Hepatic stellate cell (primary cell): Measurements from ENCODE around the gene ACKR2.
A peak's percentile ranks its signal among the peaks of the same experiment; 100 is the strongest.
"Not testable (repeated sequence)": the region's sequence is repeated elsewhere in the genome, so short reads cannot be mapped to it uniquely, and the experiment has no call there.

Experiments
- DNase-seq: peaks from one replicate; pipeline ENCODE4 v3.0.0; 2011; ENCODE audit warnings: low spot score

Gene ACKR2

GRCh38 chr3:42801784-42802183 lies 7.5 kb upstream of the ACKR2 start:
- no peak for DNase-seq

DNA sequence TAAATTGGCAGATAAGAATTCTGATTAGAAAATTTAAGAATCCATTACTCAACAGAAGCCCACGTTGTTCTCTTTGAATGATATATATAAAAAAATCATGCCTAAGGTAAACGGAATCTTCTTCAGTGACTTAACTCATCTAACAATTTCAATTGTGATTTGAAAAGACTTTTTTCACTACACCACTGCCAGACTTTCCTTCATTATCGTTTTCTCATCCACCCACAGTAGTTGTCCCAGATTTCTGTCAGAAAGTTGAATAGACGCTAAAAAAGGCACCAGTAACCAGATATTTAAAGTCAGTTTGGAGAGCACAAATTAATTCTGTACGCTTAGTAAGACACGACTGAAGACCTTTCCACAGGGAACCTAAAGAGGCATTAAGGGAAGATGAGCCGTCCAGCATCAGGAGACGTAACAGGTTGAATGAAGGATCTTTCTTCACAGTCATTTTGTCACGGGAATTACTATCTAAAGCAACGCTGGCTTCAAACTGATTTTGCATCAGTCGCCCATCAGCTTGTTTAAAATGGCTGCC lies 6.3 kb upstream of the ACKR2 start:
- no peak for DNase-seq

DNA sequence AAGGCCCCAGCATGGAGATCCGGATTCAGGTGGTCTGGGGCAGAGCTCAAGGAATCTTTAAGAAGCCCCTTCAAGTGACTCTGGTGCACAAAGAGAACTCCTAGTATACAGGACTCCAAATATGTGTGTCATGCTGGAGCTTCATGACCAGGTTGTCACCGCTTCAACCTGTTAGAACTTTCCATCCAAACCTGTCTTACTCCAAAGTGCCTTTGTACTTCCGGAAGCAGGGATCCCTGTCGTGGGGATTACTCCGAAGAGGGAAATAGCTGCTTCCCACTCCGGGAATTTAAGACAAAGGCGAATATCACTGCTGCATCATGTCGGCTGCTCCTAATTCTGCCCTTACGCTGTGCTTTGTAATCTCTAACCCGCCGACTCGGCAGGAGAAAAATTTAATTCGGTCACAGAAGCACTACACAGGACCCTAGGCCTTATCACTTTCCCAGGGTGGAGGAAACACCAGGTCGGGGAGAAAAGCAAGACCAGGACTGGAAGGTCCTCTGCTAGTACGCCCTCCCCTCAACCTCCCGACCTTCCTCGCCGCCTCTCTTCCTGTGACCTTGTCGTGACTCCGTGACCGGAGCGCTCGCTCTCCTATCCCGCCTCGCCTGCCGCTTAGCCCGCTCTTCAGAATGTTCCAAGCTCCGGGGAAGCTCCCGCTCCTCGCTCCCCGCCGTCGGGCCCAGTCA lies 5.7 kb upstream of the ACKR2 start:
- peak; percentile 26 for DNase-seq

DNA sequence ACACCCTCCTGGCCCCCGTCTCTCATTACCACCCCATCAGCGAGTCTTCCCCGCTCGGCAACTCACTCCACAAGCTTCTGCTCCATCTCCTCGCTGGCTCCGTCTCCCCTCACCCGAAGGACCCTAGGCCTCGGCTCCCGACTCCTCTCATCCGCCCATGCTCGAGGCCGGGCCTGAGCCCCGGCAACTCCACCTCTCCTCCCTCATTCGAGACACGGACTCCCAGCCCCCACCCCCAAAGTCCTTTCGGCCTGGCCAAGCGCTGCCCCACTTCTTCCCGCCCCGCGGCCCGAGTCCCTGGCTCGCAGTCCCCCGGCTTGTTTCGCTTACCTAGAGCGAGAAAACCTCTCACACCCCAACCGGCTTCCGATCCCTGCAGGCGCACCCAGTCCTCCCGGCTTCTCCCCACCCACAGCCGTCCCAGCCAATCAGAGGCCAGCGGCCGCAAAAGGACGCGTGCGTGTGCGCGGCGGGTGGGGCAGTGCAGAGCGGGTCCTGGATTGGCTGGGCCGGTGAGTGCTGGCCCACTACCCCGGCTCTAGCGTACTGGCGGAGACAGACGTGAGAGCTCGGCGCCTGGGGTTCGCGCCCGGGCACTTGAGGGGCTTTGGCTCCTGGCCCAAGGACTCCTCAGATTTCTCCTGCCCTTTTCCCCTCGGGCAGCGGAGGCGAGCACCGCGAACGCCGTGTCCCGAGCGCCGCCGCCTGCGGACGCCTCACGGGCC lies 5.0 kb upstream of the ACKR2 start, which contains the start of gene HIGD1A:
Gene HIGD1A, minus strand, starts transcription at position 385 of the 725 bp plus-strand sequence. CDS start 10,237 bp downstream, outside the sequence.
- peak; percentile 97 for DNase-seq

GRCh38 chr3:42804831-42805132 lies 4.5 kb upstream of the ACKR2 start:
- DNase-seq: no peak

GRCh38 chr3:42805141-42805821 lies 4.0 kb upstream of the ACKR2 start:
- DNase-seq: peak; percentile 16

- DNase-seq: no peak
Observed at GRCh38 chr3:42807929-42808328, 1.3 kb upstream of the ACKR2 start.

- not testable (repeated sequence) for DNase-seq
Observed at GRCh38 chr3:42810706-42811105, 1.5 kb downstream of the ACKR2 start.

- DNase-seq: not testable (repeated sequence)
Observed at GRCh38 chr3:42811118-42811883, 2.1 kb downstream of the ACKR2 start.

DNA sequence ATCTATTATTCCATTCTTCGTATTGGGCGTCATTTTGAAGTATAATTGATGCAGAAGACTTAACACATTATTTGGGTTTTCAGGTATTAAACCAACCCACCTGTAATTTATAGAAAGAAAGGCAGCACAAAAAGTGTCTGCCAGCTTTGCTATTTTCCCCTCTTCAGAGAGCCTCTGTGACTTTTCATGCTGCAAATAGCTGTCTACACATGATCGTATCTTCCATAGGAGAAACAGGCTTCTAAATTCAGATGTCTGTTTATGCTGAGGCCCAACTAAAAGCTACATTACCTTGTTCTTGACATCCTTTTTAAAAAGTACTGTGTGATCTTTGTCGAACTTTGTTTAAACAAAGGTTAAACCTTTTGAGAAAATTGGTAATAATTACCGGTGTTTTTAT lies 5.0 kb downstream of the ACKR2 start:
- DNase-seq: no peak

GRCh38 chr3:42814914-42815507 lies 5.8 kb downstream of the ACKR2 start:
- no peak for DNase-seq

DNA sequence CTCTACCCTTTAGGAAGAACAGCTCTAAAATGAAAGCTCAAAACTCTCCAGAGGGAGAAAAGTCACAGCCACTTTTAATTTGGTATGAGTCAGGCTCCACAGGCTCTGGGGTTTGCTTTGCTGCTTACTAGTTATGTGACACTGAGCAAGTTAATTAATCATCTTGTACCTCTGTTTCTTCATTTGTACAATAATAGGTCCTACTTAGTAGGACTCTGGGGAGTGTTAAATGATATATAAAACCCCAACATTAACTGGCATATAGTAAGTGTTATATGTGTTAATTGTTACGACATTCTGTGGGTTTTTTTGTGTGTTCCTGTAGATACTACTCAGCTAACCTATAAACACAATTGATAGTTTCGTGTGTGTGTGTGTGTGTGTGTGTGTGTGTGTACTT lies 6.6 kb downstream of the ACKR2 start:
- no peak for DNase-seq

GRCh38 chr3:42819351-42819965 lies 10.2 kb downstream of the ACKR2 start:
- no peak for DNase-seq

GRCh38 chr3:42820746-42821051 lies 11.5 kb downstream of the ACKR2 start:
- no peak for DNase-seq

GRCh38 chr3:42822828-42823227 lies 13.6 kb downstream of the ACKR2 start:
- no peak for DNase-seq

GRCh38 chr3:42823351-42823750 lies 14.1 kb downstream of the ACKR2 start:
- DNase-seq: no peak

GRCh38 chr3:42826141-42826540 lies 16.9 kb downstream of the ACKR2 start:
- no peak for DNase-seq

DNA sequence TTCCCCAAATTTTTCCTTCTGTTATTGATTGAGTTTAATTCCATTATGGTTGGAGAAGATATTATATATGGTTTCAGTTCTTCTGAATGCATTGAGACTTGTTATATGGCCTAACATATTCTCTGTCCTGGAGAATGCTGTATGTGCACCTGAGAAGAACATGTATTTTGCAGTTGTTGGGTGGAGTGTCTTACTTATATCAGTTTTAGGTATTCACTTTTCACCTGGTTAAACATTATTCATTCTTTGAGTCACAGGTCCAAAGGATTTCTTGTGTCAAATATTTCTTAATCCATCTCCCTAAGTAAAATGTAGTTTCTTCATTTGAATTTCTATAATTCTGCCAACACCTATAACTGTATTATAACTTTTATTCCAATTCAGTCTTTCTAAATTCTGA lies 17.8 kb downstream of the ACKR2 start:
- DNase-seq: no peak

DNA sequence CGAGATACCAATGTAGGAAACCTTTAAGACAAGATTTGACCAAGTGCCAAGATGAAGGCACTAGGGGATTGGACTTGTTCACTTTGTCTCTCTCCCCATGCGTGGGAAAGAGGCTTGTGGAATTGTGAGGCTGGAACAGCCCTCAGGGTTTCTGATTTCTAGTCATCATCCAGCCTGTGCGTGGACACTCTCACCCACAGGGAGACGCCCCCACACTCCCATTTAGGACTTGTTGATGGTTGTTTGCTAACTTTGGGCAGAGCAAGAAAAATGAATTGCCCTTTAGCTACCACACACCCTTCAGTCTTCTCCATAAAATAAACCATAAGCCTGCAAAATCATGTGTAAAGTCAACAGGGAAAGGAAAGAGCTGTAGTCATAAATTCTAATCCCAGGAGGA lies 18.4 kb downstream of the ACKR2 start:
- DNase-seq: no peak

- no peak for DNase-seq
Observed at GRCh38 chr3:42829083-42829627, 19.9 kb downstream of the ACKR2 start.
